Measurements from ENCODE around the gene PDXDC1. TPM values are rescaled to one million over a fixed set of nuclear protein-coding genes. Genes with fewer than 3 reads are reported as not detected.
"Not testable (repeated sequence)": the region's sequence is repeated elsewhere in the genome, so short reads cannot be mapped to it uniquely, and the experiment has no call there.

PDXDC1 gene
- total and polyA plus RNA-seq, 9 of the 15 experiments (the other 6 are each of a cell fraction or from before 2014, with no cell fraction given) = 5.1 to 95.4 (median 45.8) TPM

- TF ChIP-seq RFX1 (IDR thresholded peaks at IDR 0.05) = peak; percentile 63
- 0 out of 4 replicates have a peak, but pooled peaks of 1 of the 2 experiments have one; percentile 9 for TF ChIP-seq RCOR1 (IDR thresholded peaks at IDR 0.05; ENCODE audit: borderline replicate concordance in 1 of 2, low read depth in 2 of 2, low read length in 2 of 2)
- 0 out of 2 replicates have a peak, but pooled peaks have one; percentile 17 for TF ChIP-seq ZNF134 (CRISPR knock-in tag; conservative IDR thresholded peaks at IDR 0.05)
- H2AFZ ChIP-seq (ENCODE audit: low read depth, low read length); CTCF ChIA-PET (ENCODE audit: low intra/inter-chr PET ratio); H3K4me2 ChIP-seq (ENCODE audit: insufficient read depth, low read length); POLR2A ChIA-PET; intact Hi-C loops (cut with micrococcal nuclease); H3K4me1 ChIP-seq (replicated peaks in 1 of 2; ENCODE audit: control insufficient read depth in 2 of 2, insufficient read depth in 2 of 2, low read length in 2 of 2); H3K79me2 ChIP-seq (ENCODE audit: control insufficient read depth, insufficient read depth, low read length); BruUV-seq (replicated peaks); H3K27me3 ChIP-seq (ENCODE audit: control insufficient read depth in 2 of 2, insufficient read depth in 2 of 2, low read length in 2 of 2); ATAC-seq; H3K4me3 ChIP-seq; H4K20me1 ChIP-seq (replicated peaks; ENCODE audit: control insufficient read depth, insufficient read depth, low read length); H3K9me1 ChIP-seq (ENCODE audit: control insufficient read depth, insufficient read depth, low read length); DNase-seq (ENCODE audit: extremely low read depth in 1 of 4, low spot score in 3 of 4); H3K9ac ChIP-seq (ENCODE audit: insufficient read depth in 1 of 2, low read depth in 2 of 2, low read length in 2 of 2); H3K27ac ChIP-seq (ENCODE audit: extremely low read depth, low read depth, low read length); H3K9me3 ChIP-seq (replicated peaks; ENCODE audit: control insufficient read depth, insufficient read depth, low read depth, low read length); FAIRE-seq: not testable (repeated sequence)
- WGBS (ENCODE audit: insufficient coverage, low coverage, missing lambda C conversion rate) = 54% methylated on average over 4 of the region's 4 CpGs
- H3K36me3 ChIP-seq (ENCODE audit: control insufficient read depth, insufficient read depth, low read length) = peaks cover 61% of the 10 kb centered on the region
- in situ Hi-C loops (cut with MboI) = loop anchor here (25.0 kb wide), 1 partner anchor 179 kb away; no protein-coding TSS in a partner anchor
Observed at GRCh38 chr16:15065961-15066360, 91.1 kb downstream of the PDXDC1 start.

GRCh38 chr16:15066690-15067089 lies 91.9 kb downstream of the PDXDC1 start:
- FAIRE-seq; H3K9me3 ChIP-seq (replicated peaks; ENCODE audit: control insufficient read depth, insufficient read depth, low read depth, low read length); H4K20me1 ChIP-seq (replicated peaks; ENCODE audit: control insufficient read depth, insufficient read depth, low read length); DNase-seq (ENCODE audit: extremely low read depth in 1 of 4, low spot score in 3 of 4); BruUV-seq (replicated peaks); H3K79me2 ChIP-seq (ENCODE audit: control insufficient read depth, insufficient read depth, low read length); H3K9me1 ChIP-seq (ENCODE audit: control insufficient read depth, insufficient read depth, low read length); H3K4me3 ChIP-seq; ATAC-seq; H3K27me3 ChIP-seq (ENCODE audit: control insufficient read depth in 2 of 2, insufficient read depth in 2 of 2, low read length in 2 of 2); POLR2A ChIA-PET; CTCF ChIA-PET (ENCODE audit: low intra/inter-chr PET ratio); H3K4me2 ChIP-seq (ENCODE audit: insufficient read depth, low read length); H3K27ac ChIP-seq (ENCODE audit: extremely low read depth, low read depth, low read length); H3K9ac ChIP-seq (ENCODE audit: insufficient read depth in 1 of 2, low read depth in 2 of 2, low read length in 2 of 2); H3K4me1 ChIP-seq (replicated peaks in 1 of 2; ENCODE audit: control insufficient read depth in 2 of 2, insufficient read depth in 2 of 2, low read length in 2 of 2); H2AFZ ChIP-seq (ENCODE audit: low read depth, low read length); intact Hi-C loops (cut with micrococcal nuclease): not testable (repeated sequence)
- H3K36me3 ChIP-seq (ENCODE audit: control insufficient read depth, insufficient read depth, low read length) = peaks cover 58% of the 10 kb centered on the region; the same call in 2 of the 3 replicates
- 96% methylated on average over 3 of the region's 8 CpGs for WGBS (ENCODE audit: insufficient coverage, low coverage, missing lambda C conversion rate)
- in situ Hi-C loops (cut with MboI) = loop anchor here (25.0 kb wide), 1 partner anchor 179 kb away; no protein-coding TSS in a partner anchor

- H3K79me2 ChIP-seq (ENCODE audit: control insufficient read depth, insufficient read depth, low read length); H4K20me1 ChIP-seq (replicated peaks; ENCODE audit: control insufficient read depth, insufficient read depth, low read length); H3K27ac ChIP-seq (ENCODE audit: extremely low read depth, low read depth, low read length); H3K27me3 ChIP-seq (ENCODE audit: control insufficient read depth in 2 of 2, insufficient read depth in 2 of 2, low read length in 2 of 2); H3K9me3 ChIP-seq (replicated peaks; ENCODE audit: control insufficient read depth, insufficient read depth, low read depth, low read length); H3K4me1 ChIP-seq (replicated peaks in 1 of 2; ENCODE audit: control insufficient read depth in 2 of 2, insufficient read depth in 2 of 2, low read length in 2 of 2); CTCF ChIA-PET (ENCODE audit: low intra/inter-chr PET ratio); H3K9me1 ChIP-seq (ENCODE audit: control insufficient read depth, insufficient read depth, low read length); BruUV-seq (replicated peaks); ATAC-seq; FAIRE-seq; H3K9ac ChIP-seq (ENCODE audit: insufficient read depth in 1 of 2, low read depth in 2 of 2, low read length in 2 of 2); POLR2A ChIA-PET; DNase-seq (ENCODE audit: extremely low read depth in 1 of 4, low spot score in 3 of 4); H3K4me2 ChIP-seq (ENCODE audit: insufficient read depth, low read length); H3K4me3 ChIP-seq; H2AFZ ChIP-seq (ENCODE audit: low read depth, low read length); intact Hi-C loops (cut with micrococcal nuclease): not testable (repeated sequence)
- in situ Hi-C loops (cut with MboI) = loop anchor here (25.0 kb wide), 1 partner anchor 184 kb away; no protein-coding TSS in a partner anchor
- H3K36me3 ChIP-seq (ENCODE audit: control insufficient read depth, insufficient read depth, low read length) = peaks cover 70% of the 10 kb centered on the region
- WGBS (ENCODE audit: insufficient coverage, low coverage, missing lambda C conversion rate) = 98% methylated on average over 4 of the region's 4 CpGs
Observed at GRCh38 chr16:15071013-15071412, 96.2 kb downstream of the PDXDC1 start.

Measured in K562 (cell line).